GM19025 (cell line): Measurements from ENCODE around the gene PNMA6F.
"Not testable (repeated sequence)": the region's sequence is repeated elsewhere in the genome, so short reads cannot be mapped to it uniquely, and the experiment has no call there.

Experiments used
- ATAC-seq: cut with Tn5 transposase; IDR thresholded peaks from one replicate; pipeline ENCODE4 v1.9.1; 2021; ENCODE audit warnings: mild to moderate bottlenecking, low read depth, moderate library complexity; ENCODE audit not compliant: unreplicated experiment

PNMA6F gene

DNA sequence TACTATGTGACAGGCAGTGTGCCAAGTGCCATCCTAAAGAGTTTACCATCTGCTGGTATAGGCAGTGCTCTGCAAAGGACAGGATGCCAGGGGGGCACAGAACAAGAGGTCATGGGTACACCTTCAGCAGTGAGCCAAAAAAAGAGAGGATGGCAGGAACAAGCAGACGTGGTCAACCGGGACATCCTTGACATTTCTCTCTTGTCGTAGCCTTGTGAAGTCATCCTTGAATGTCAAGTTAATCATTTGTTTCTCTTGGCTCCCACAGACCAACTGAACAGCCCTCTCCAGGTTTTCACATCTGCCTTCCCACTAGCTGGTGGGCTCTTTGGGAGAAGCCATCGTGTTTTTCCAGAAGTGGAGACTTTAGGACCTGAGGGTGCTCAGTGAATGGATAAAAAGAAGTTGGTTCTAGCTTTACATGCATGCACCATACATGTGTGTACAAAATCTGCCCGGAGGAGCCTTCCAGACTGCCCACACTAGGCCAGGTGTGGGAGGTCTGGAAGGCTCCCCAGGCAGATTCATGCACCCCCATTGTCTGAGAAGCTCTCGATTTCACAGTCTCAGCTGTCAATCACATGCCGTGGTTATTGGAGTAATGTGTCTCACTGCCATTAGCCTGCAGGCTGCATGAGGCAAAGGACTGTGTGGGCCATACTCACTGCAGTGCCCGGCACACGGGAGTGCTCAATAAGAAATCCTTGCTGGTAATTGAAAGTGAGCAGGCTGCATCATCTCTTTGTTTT is 16.4 kb downstream of the PNMA6F start:
- no peak for ATAC-seq

DNA sequence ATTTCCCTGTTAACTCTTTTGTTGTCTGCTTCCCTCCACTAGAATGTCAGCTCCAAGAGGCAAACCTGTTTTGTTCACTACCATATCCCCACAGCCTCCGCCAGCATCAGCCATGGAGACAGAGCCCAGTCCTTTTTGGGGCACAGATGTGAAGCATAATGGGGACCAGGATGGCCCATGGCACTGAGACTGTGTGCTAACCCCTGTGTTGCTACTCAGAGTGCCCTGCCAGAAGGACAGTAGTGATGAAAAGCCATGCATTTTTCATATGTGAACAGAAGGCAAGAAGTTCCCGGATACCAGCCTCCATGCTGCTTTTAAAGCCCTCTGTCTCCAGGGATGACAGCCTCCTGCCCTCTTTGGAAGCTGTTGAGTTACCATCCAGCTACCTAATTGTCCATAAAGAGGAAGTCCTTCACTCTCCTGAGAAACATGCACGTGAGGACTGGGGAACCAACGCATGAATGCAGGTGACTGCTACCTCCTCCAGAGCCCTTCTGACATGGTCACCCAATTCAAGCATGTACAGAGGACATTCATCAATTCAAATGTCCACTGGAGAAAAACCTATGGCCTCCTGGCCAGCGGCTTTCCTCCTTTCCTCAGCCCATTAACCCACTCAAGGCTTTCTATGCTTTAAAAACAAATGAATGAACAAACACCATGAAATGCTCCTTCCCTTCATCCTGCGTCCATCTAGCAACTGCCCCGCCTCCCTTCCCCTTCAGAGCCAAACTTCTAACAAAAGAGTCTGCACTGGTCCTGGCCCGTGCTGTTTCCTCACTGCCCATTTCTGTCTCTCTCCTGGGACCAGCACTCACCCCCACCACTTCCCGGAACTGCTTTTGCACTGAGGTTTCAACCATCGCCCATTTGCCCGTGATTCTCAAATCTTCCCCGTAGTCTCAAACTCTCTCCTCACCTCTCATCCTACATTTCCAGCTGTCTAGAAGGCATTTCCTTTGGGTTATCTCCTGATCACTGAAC is 18.0 kb downstream of the PNMA6F start:
- ATAC-seq = no peak

DNA sequence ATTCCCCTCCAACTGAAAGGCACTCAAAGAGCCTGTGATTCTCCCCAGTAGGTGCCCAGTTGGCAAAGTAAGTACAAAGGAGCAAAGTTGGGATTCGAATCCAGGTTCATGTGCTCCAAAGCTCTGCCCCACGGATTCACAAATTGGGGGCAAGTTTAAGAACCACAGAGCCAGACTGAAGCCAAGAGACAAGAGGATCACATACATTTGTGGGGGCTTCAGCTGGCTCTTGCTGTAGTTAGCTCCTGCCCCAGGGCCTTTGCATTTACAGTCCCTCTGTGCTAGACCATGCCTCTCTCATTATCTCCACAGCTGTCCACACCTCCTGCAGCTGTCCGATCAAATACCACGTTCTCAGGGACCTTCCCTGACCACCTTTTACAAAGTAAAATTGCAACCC is 18.8 kb downstream of the PNMA6F start:
- ATAC-seq = no peak

DNA sequence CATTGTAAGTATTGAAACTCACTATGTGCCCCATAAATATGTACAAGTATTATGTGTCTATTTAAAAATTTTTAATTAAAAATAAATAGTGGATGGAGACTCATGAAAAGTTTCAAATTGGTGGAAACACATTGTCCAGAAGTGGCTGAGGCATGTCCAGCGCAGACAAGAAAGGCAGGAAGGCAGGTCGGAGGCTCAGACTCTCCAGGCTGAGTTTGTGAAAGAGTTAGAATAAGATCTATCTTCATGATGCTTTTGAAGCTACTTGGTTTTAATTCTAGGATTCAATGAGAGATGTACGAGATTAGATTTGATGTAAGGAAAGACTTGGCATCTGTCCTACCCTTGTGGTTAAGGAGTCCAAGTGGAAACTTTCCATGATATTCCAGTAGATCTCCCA is 19.8 kb downstream of the PNMA6F start:
- no peak for ATAC-seq

DNA sequence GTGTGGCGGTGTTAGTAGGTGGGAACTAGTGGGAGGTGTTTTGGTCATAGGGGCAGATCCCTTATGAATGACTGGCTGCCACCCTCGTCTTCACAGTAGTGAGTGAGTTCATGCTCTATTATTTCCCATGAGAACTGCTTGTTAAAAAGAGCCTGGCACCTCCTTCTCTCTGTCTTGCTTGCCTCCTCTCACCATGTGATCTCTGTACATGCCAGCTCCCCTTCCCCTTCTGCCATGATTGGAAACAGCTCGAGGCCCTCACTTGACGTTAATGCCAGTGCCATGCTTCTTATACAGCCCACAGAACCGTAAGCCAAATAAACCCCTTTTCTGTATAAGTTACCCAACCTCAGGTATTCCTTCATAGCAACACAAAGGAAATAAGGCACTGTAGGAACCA is 21.7 kb downstream of the PNMA6F start:
- ATAC-seq = no peak

DNA sequence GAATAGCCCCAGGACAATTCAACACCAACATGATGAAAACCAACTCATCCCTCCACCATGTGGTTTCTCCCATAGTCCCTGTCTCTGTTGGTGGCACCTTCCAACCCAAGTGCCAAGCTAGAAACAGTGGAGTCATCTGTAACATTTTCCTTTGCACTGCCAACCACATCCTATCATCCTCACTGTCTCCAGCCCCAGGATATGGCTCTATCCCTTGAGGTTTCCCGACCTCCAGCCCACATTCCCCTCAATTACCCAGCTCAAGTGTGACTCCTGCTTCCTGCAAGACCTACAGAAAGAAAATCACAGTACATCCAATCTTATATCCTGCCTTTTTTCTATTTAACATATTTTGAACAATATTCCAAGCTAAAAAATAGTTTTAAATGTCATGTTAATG is 24.2 kb downstream of the PNMA6F start:
- ATAC-seq = no peak

DNA sequence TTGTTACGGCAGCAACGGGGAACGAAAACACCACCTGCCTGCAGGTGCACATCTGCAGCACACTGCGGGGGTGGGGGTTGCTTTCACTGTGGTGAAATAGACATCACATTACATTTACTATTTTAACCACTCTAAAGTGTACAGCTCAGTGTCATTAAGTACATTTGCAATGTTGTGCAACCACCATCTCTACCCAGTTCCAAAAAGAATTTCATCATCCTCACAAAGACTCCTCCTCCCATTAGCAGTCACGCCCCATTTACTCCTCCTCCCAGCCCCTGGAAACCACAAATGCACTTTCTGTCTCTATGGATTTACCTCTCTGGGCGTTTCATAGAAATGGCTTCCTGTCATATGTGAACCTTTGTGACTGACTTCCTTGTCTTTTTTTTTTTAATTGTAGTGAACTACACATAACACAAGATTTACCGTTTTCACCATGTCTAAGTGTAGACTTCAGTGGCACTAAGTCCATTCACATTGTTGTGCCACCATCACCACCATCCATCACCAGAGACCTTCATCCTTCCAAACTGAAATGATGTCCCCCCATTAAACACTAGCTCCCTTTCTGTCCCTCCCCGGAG is 28.0 kb downstream of the PNMA6F start:
- not testable (repeated sequence) for ATAC-seq

DNA sequence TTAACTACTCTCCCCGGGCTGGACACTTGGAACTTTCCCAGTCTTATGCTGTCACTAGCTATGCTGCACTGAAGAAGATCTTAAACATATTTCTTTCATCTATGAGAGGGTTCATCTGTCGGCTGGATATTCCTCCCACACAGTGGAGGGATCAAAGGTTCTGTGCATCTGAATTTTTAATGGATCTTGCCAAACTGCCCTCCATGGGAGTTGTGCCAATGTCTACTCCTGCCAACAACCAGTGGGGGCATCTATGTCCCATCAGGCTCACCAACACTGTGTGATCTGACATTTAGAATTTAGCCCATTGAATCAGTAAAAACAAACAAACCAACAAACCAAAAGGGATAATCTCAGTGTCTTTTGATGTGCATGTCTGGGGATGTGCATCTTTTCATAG is 32.8 kb downstream of the PNMA6F start:
- ATAC-seq = not testable (repeated sequence)

DNA sequence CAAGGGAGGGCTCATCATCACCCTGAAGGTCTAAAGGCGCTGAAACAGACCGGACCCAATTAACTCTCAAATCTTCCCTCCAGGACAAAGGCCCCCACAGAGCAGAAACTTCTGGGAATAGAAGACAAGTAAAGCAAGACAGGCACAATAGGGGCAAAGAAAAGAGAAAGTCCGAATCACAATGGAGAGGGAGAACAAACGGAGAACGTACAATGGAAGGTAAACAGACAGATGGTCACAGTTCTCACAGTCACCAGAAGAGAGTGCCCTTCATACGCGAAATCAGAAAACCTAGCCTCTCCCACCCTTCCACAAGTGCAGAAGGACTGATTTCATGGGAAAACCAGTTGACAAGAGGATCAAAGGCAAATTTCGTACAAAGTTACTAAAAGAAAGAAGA is 35.9 kb downstream of the PNMA6F start:
- not testable (repeated sequence) for ATAC-seq

DNA sequence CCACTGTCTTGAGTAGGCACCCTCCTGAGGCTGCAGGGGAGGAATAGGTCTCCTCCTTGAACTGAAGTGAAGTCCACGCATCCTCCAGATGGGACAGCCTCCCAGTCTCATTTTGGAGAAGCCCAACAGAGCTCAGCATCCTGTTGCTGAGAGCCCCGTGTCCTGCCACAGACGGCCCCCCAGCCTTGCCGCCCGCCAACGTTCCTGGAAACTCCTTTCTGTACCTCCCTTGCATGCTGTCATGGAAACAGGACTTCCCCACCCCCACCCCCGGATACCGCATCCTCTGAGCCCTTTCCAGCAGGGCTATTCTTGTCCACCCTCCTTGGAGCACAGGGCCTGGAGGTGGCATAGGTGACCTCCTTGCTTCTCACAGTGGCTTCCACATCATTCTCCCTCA is 37.6 kb downstream of the PNMA6F start:
- not testable (repeated sequence) for ATAC-seq

DNA sequence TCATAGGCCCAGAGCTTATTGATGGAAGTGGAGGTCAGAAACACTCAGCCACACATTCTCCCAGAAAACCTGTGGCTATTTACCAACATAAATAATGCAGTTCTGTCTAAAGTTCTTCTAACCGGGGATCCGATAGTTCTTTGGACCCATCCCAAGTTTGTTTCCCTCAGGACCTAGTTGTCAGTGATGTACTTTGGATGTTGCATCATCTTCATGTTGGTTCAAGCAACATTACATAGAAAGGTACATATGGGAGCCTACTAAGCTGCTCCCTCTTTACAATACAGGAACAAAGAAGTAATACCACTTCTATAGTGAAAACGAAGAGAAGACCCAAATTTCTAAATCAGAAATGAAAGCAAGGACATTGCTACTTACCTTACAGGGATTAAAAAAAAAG is 39.8 kb downstream of the PNMA6F start:
- not testable (repeated sequence) for ATAC-seq

DNA sequence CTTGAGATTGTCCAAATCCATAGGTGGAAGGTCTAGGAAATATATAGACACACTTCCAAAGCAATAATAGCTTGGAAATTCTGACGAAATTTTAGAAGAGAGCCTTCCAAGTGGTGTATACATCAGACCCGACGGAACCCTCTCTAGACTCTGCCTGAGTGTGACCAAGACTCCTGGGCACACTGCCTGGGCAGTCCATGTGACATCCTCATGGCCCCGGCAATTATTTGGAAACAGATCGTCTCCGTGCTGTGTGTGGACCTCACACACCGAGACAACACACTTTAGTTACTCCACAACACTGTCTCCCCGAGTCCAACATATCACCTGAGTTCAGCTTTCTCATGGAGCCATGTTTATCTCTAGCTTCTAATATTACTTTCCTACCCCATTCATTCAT is 42.3 kb downstream of the PNMA6F start:
- ATAC-seq = not testable (repeated sequence)

DNA sequence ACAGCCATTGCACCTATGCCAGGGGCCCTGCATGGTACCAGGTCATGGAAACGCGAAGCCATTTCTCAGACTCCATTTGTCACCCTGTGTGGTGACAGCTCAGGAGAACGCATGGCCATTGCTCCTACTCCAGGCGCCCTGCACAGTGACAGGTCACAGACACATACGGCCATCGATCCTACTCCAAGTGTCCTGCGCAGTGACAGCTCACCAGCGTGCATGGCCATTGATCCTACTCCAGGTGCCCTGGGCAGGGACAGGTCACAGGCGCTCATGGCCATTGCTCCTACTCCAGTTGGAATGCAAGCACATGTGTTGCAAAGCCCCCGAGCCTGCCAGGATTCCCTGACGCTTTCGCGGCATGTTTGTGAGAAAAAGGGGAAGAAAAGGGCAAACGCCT is 45.5 kb downstream of the PNMA6F start:
- not testable (repeated sequence) for ATAC-seq

DNA sequence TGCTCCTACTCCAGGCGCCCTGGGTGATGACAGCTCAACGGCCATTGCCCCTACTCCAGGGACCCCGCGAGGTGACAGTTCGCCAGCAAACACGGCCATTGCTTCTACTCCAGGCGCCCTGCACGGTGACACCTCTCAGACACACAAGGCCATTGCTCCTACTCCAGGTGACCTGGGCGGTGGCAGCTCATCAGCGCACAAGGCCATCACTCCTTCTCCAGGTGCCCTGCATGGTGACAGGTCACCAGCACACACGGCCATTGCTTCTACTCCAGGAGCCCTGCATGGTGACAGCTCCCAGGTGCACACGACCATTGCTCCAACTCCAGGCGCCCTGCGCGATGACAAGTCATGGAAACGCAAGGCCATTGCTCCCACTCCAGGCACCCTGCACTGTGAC is 46.1 kb downstream of the PNMA6F start:
- ATAC-seq = not testable (repeated sequence)

DNA sequence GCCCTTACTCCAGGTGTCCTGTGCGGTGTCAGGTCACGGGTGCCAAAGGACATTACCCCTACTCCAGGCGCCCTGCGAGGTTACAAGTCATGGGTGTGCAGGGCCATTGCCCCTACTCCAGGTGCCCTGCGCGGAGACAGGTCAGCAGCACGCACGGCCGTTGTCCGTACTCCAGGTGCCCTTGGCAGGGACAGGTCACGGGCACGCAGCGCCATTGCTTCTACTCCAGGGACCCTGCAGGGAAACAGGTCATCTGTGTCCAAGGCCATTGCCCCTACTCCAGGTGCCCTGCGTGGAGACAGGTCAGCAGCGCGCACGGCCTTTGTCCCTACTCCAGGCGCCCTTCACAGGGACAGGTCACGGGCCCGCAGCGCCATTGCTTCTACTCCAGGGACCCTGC is 49.0 kb downstream of the PNMA6F start:
- ATAC-seq = not testable (repeated sequence)

DNA sequence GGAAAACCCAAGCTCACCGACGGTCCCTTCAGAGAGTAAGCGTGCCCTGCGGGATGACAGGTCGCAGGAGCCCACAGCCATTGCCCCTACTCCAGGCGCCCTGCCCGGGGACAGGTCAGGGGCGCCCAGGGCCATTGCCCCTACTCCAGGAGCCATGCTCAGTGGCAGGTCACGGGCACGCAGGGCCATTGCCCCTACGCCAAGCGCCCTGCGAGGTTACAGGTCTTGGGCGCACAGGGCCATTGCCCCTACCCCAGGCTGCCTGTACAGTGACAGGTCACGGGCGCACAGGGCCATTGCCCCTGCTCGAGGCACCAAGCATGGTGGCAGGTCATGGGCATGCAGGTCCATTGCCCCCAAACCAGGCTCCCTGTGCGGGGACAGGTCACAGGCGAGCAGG is 49.5 kb downstream of the PNMA6F start:
- not testable (repeated sequence) for ATAC-seq
